Measurements from ENCODE around the gene CLNK. TPM values are rescaled to one million over a fixed set of nuclear protein-coding genes. Genes with fewer than 3 reads are reported as not detected.

The CLNK gene
- not detected in 2 replicates for total RNA-seq (2014; rRNA removed; shearing (Covaris generic))

- H3K36me3 ChIP-seq: no peaks in the 10 kb centered on the region
- DNase-seq: no peak
These were observed at the start of gene CLNK for GRCh38 chr4:10684631-10685030. Gene CLNK (minus strand): TSS chr4:10684768. CDS start chr4:10667869, 16,899 bp downstream.

GRCh38 chr4:10733481-10734062 is 49.0 kb upstream of the CLNK start:
- no peak overlapping the region for H3K4me3 ChIP-seq
- no peak overlapping the region for H3K27ac ChIP-seq
- no peaks in the 10 kb centered on the region for H3K9me3 ChIP-seq (replicated peaks)
- no peak for DNase-seq
- H3K27me3 ChIP-seq: peaks cover 3% of the 10 kb centered on the region; the same call in 1 of the 2 replicates
- H3K4me1 ChIP-seq: no peaks in the 10 kb centered on the region
- no peaks in the 10 kb centered on the region for H3K36me3 ChIP-seq

More at GRCh38 chr4:10684631-10685030, at the start of gene CLNK:
- no peaks in the 10 kb centered on the region for H3K4me1 ChIP-seq
- no peak within 1 kb of the TSS for H3K4me3 ChIP-seq
- 0 out of 2 replicates have a peak, but pooled peaks cover 4% of the 10 kb centered on the region for H3K27me3 ChIP-seq
- no peaks in the 10 kb centered on the region for H3K9me3 ChIP-seq (replicated peaks)
- no peak within 1 kb of the TSS for H3K27ac ChIP-seq

GRCh38 chr4:10732914-10733415 is 48.4 kb upstream of the CLNK start:
- H3K36me3 ChIP-seq: no peaks in the 10 kb centered on the region
- H3K27ac ChIP-seq: no peak overlapping the region
- H3K9me3 ChIP-seq (replicated peaks): no peaks in the 10 kb centered on the region
- peaks cover 3% of the 10 kb centered on the region; the same call in 1 of the 2 replicates for H3K27me3 ChIP-seq
- no peak for DNase-seq
- H3K4me1 ChIP-seq: no peaks in the 10 kb centered on the region
- no peak overlapping the region for H3K4me3 ChIP-seq

GRCh38 chr4:10732235-10732913 is 47.8 kb upstream of the CLNK start:
- peaks cover 3% of the 10 kb centered on the region; the same call in 1 of the 2 replicates for H3K27me3 ChIP-seq
- H3K36me3 ChIP-seq: no peaks in the 10 kb centered on the region
- H3K4me3 ChIP-seq: no peak overlapping the region
- no peaks in the 10 kb centered on the region for H3K9me3 ChIP-seq (replicated peaks)
- no peak overlapping the region for H3K27ac ChIP-seq
- DNase-seq: no peak
- H3K4me1 ChIP-seq: no peaks in the 10 kb centered on the region

- no peak overlapping the region for H3K4me3 ChIP-seq
- peaks cover 3% of the 10 kb centered on the region; the same call in 1 of the 2 replicates for H3K27me3 ChIP-seq
- no peak for DNase-seq
- no peaks in the 10 kb centered on the region for H3K4me1 ChIP-seq
- no peaks in the 10 kb centered on the region for H3K9me3 ChIP-seq (replicated peaks)
- no peaks in the 10 kb centered on the region for H3K36me3 ChIP-seq
- H3K27ac ChIP-seq: no peak overlapping the region
These were observed 47.1 kb upstream of the CLNK start for GRCh38 chr4:10731690-10732089.

GRCh38 chr4:10731162-10731561 is 46.6 kb upstream of the CLNK start:
- no peaks in the 10 kb centered on the region for H3K9me3 ChIP-seq (replicated peaks)
- DNase-seq: no peak
- no peak overlapping the region for H3K4me3 ChIP-seq
- no peaks in the 10 kb centered on the region for H3K4me1 ChIP-seq
- H3K27ac ChIP-seq: no peak overlapping the region
- no peaks in the 10 kb centered on the region for H3K36me3 ChIP-seq
- H3K27me3 ChIP-seq: peaks cover 3% of the 10 kb centered on the region; the same call in 1 of the 2 replicates

- H3K4me1 ChIP-seq: no peaks in the 10 kb centered on the region
- no peak overlapping the region for H3K4me3 ChIP-seq
- H3K27me3 ChIP-seq: peaks cover 3% of the 10 kb centered on the region; the same call in 1 of the 2 replicates
- DNase-seq: no peak
- H3K27ac ChIP-seq: no peak overlapping the region
- H3K36me3 ChIP-seq: no peaks in the 10 kb centered on the region
- H3K9me3 ChIP-seq (replicated peaks): no peaks in the 10 kb centered on the region
These were observed 46.0 kb upstream of the CLNK start for GRCh38 chr4:10730590-10730989.

- Histone ChIP-seq H3K27ac (no peak overlapping the region), H3K36me3 (no peaks in the 10 kb centered on the region), H3K4me1 (no peaks in the 10 kb centered on the region), H3K4me3 (no peak overlapping the region), H3K9me3 (replicated peaks) (no peaks in the 10 kb centered on the region), H3K27me3 (no peaks in the 10 kb centered on the region; the same call in 1 of the 2 replicates)
- DNase-seq: no peak
These were observed 45.5 kb upstream of the CLNK start for GRCh38 chr4:10730019-10730418.

- no peak overlapping the region for H3K27ac ChIP-seq
- H3K27me3 ChIP-seq: no peaks in the 10 kb centered on the region; the same call in 1 of the 2 replicates
- no peaks in the 10 kb centered on the region for H3K36me3 ChIP-seq
- H3K4me3 ChIP-seq: no peak overlapping the region
- no peak for DNase-seq
- H3K9me3 ChIP-seq (replicated peaks): no peaks in the 10 kb centered on the region
- no peaks in the 10 kb centered on the region for H3K4me1 ChIP-seq
These were observed 44.8 kb upstream of the CLNK start for GRCh38 chr4:10729366-10729765.

- Histone ChIP-seq H3K9me3 (replicated peaks) (no peaks in the 10 kb centered on the region), H3K27me3 (no peaks in the 10 kb centered on the region; the same call in 1 of the 2 replicates), H3K4me3 (no peak overlapping the region), H3K36me3 (no peaks in the 10 kb centered on the region), H3K4me1 (no peaks in the 10 kb centered on the region), H3K27ac (no peak overlapping the region)
- DNase-seq: no peak
These were observed 43.4 kb upstream of the CLNK start for GRCh38 chr4:10728016-10728415.

GRCh38 chr4:10727140-10727880 is 42.7 kb upstream of the CLNK start:
- Histone ChIP-seq H3K36me3 (no peaks in the 10 kb centered on the region), H3K27ac (no peak overlapping the region), H3K4me1 (no peaks in the 10 kb centered on the region), H3K4me3 (no peak overlapping the region), H3K9me3 (replicated peaks) (no peaks in the 10 kb centered on the region), H3K27me3 (no peaks in the 10 kb centered on the region; the same call in 1 of the 2 replicates)
- no peak for DNase-seq

GRCh38 chr4:10722957-10723356 is 38.4 kb upstream of the CLNK start:
- Histone ChIP-seq H3K9me3 (replicated peaks) (no peaks in the 10 kb centered on the region), H3K4me1 (no peaks in the 10 kb centered on the region), H3K36me3 (no peaks in the 10 kb centered on the region), H3K27me3 (no peaks in the 10 kb centered on the region; the same call in 1 of the 2 replicates), H3K4me3 (no peak overlapping the region), H3K27ac (no peak overlapping the region)
- DNase-seq: no peak

GRCh38 chr4:10721616-10722015 is 37.0 kb upstream of the CLNK start:
- Histone ChIP-seq H3K27me3 (no peaks in the 10 kb centered on the region; the same call in 1 of the 2 replicates), H3K4me1 (no peaks in the 10 kb centered on the region), H3K4me3 (no peak overlapping the region), H3K9me3 (replicated peaks) (no peaks in the 10 kb centered on the region), H3K27ac (no peak overlapping the region), H3K36me3 (no peaks in the 10 kb centered on the region)
- no peak for DNase-seq

GRCh38 chr4:10716163-10716562 is 31.6 kb upstream of the CLNK start:
- Histone ChIP-seq H3K27ac (no peak overlapping the region), H3K4me3 (no peak overlapping the region), H3K4me1 (no peaks in the 10 kb centered on the region), H3K36me3 (no peaks in the 10 kb centered on the region), H3K27me3 (0 out of 2 replicates have a peak, but pooled peaks cover 3% of the 10 kb centered on the region), H3K9me3 (replicated peaks) (no peaks in the 10 kb centered on the region)
- no peak for DNase-seq

GRCh38 chr4:10715696-10716095 is 31.1 kb upstream of the CLNK start:
- no peaks in the 10 kb centered on the region for H3K36me3 ChIP-seq
- H3K9me3 ChIP-seq (replicated peaks): no peaks in the 10 kb centered on the region
- no peaks in the 10 kb centered on the region for H3K4me1 ChIP-seq
- 0 out of 2 replicates have a peak, but pooled peaks cover 4% of the 10 kb centered on the region for H3K27me3 ChIP-seq
- DNase-seq: no peak
- H3K27ac ChIP-seq: no peak overlapping the region
- no peak overlapping the region for H3K4me3 ChIP-seq

All from SJCRH30 (cell line).